Mucosa of descending colon (tissue), 3 donors: ENCODE data around the gene FAM200A. TPM values are rescaled to one million over a fixed set of nuclear protein-coding genes. Genes with fewer than 3 reads are reported as not detected.
A peak's percentile ranks its signal among the peaks of the same experiment; 100 is the strongest.

ENCODE experiments used
- ATAC-seq: fragments of 200-7000 bp; cut with Tn5 transposase; one replicate; pipeline ENCODE4 v1.9.1; 2020; ENCODE audit warnings: mild to moderate bottlenecking, moderate library complexity
- DNase-seq, 3 donors: peaks; one replicate each; pipeline ENCODE4 v3.0.0-alpha.2; 2020
- H3K36me3 ChIP-seq: fragments of 200-600 bp; one replicate; pipeline ENCODE4 v1.8.0; 2021; ENCODE audit warnings: low read depth, mild to moderate bottlenecking
- H3K4me1 ChIP-seq: fragments of 200-600 bp; one replicate; pipeline ENCODE4 v1.8.0; 2021; ENCODE audit warnings: low read depth, mild to moderate bottlenecking
- H3K4me3 ChIP-seq: fragments of 200-600 bp; one replicate; pipeline ENCODE4 v1.8.0; 2021; ENCODE audit warnings: mild to moderate bottlenecking
- H3K9me3 ChIP-seq: fragments of 200-600 bp; one replicate; pipeline ENCODE4 v1.8.0; 2021; ENCODE audit warnings: mild to moderate bottlenecking
- intact Hi-C, 2 donors: fragments of 100-400 bp; cut with DNase I in 1 of 2; cut with micrococcal nuclease in 1 of 2; formaldehyde crosslinking; loops; one replicate each; pipeline versions ENCODE4 v1.11.0 to v1.11.1; 2022; cut with DNase I, micrococcal nuclease
- total RNA-seq, 3 donors: library from RNA; stranded (reverse); fragmentation: NEBNext Ultra II Directional in 2 of 3; extraction: Animal tissue kit (Norgen Biotek cat#: 25700) in 2 of 3; gene quantifications; one replicate each; pipeline versions ENCODE4 v1.2.1 to v1.2.4, GENCODE V29; 2021 to 2023
- TF ChIP-seq, protein P1 (sequence below): fragments of 200-600 bp; IDR thresholded peaks from one replicate; pipeline ENCODE4 v1.8.0; 2022; ENCODE audit warnings: antibody characterized with exemption, mild to moderate bottlenecking
- donor health status: DM: no; HTN: no; CAD: no; lungs with moderate emphysema.
- donor health status: DM: no; HTN: no; CAD: no.
- donor health status: DM: no; HTN: yes; CAD: no.

The FAM200A gene
- total RNA-seq, 3 donors from 2014 or later: 3.8 to 5.6 (median 5.1) TPM

DNA sequence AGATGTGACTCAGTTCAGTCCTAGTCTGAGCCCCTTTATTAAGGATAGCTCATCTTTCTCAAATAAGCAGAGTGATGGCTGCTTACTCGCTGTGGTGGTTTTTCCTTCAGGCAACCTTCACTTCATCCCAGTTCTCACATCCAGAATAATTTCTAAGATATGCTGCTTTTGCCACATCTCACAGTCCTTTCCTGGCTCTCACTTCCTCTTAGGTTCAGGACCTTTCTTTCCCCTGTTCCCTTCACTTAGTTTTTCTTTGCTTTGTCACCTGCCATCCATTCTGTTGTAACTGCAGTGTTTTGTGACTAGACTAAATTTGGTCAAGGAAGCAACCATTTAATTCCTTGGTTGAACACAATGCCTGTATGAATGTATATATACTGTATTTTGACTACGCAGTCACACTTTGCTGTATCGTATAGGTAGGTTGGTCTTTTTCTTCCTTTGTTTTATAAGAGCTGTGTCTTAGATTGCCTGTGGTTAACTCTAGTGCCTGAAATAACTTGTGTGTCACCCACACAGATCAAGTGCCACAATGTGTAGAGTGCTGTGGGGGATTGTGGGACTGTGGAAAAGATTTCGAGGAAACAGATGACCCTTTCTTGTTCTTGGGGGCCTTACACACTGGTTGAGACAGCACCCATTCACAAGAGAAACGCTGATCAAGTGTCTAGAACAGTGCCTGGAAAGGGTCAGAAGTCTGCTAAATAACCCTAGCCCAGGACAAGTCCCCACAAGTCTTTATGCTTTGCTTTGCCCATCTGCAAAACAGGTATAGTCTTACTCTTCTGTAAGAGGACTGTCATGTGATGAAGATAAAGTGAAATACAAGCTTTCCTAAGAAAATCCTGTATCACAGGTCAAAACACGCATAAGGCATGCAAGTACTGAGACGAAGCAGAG is 9.2 kb upstream of the FAM200A start:
- no peak for ATAC-seq
- H3K9me3 ChIP-seq: no peaks in the 10 kb centered on the region
- intact Hi-C loops: no loop called here
- peaks cover 5% of the 10 kb centered on the region for H3K36me3 ChIP-seq
- peaks cover 20% of the 10 kb centered on the region for H3K4me1 ChIP-seq
- TF ChIP-seq, protein P1, sequence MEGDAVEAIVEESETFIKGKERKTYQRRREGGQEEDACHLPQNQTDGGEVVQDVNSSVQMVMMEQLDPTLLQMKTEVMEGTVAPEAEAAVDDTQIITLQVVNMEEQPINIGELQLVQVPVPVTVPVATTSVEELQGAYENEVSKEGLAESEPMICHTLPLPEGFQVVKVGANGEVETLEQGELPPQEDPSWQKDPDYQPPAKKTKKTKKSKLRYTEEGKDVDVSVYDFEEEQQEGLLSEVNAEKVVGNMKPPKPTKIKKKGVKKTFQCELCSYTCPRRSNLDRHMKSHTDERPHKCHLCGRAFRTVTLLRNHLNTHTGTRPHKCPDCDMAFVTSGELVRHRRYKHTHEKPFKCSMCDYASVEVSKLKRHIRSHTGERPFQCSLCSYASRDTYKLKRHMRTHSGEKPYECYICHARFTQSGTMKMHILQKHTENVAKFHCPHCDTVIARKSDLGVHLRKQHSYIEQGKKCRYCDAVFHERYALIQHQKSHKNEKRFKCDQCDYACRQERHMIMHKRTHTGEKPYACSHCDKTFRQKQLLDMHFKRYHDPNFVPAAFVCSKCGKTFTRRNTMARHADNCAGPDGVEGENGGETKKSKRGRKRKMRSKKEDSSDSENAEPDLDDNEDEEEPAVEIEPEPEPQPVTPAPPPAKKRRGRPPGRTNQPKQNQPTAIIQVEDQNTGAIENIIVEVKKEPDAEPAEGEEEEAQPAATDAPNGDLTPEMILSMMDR: no peak
- DNase-seq: no peak
- H3K4me3 ChIP-seq: no peak overlapping the region

DNA sequence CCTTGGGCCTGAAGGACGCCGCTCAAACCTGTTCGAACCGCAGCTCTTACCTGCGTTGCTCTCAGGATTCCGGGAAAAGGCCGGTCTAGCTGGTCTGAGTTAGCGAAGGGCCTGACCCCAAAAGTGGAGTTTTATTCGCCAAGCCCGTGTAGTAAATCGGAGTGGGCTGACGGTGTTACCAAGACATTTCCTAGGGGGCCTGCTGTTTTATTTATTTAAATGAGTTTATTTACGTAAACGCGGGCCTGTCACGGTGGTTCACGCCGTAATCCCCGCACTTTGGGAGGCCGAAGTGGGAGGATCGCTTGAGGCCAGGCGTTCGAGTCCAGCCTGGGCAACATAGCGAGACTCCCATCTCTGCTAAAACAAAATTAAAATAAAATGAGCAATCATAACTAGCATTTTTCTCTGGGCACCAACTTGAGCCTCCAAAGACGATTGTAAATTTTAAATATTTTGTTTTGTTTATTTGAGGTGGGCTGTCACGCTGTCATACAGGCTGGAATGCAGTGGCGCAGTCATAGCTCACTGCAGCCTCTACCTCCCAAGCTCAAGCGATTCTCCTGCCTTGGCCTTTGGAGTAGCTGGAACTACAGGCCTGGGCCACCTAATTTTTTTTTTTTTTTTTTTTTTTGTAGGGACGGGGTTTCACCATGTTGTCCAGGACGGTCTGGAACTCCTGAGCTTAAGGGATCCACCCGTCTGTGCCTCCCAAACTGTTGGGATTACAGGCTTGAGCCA is 7.4 kb upstream of the FAM200A start:
- Histone ChIP-seq H3K4me3 (peak overlapping the region; percentile 90), H3K9me3 (no peaks in the 10 kb centered on the region), H3K4me1 (peaks cover 20% of the 10 kb centered on the region), H3K36me3 (peaks cover 5% of the 10 kb centered on the region)
- no peak for DNase-seq
- no peak for ATAC-seq
- intact Hi-C loops: no loop called here
- TF ChIP-seq, protein P1: no peak

DNA sequence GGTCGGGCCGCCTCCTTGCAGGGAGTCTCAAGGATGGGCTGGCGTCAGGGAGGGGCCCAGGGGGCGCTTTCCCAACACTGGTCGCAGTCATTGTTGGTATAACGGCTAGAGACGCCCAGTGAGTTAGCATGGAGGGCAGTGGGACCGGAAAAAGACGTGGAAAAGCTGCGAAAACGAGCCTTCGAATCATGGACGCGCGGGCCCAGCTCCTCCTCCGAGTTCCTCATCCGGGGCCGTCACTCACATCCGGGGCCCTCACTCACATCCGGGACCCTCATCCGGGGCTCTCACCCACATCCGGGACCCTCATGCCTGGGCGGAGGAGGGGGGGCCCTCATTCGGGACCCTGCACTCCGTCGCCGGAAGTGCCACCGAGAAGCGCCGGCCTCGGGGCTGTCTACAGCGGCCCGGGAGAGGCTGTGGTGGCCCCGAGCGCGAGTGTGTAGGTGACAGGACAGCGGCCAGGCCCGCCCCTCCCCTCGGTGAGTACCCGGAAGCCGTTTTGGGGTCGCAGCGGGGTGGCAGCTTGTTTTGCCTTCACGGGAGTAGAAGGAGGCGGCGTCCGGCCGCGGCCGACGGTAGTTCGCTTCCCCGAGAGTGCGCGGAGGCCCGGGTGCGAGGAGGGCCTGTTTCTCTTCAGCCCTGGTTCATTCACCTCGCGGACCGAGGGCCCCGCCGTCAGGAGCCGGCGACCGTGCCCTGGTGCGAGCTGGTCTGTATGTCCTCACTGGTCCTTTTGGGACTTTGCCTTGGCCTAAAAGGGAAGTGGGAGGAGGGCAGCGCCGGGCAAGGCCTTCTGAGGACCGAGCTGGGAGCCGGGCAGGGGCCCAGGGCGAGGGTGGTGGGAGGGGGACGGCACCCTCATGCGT is 6.6 kb upstream of the FAM200A start, which contains the start of gene ZNF655:
Gene ZNF655 (plus strand): TSS at position 337 of the 869 bp plus-strand sequence. CDS start 1,918 bp downstream, outside the sequence.
- Histone ChIP-seq H3K9me3 (no peaks in the 10 kb centered on the region), H3K4me1 (peaks cover 20% of the 10 kb centered on the region), H3K36me3 (peaks cover 2% of the 10 kb centered on the region), H3K4me3 (peak within 1 kb of the TSS; percentile 90)
- TF ChIP-seq, protein P1: no peak
- intact Hi-C loops: no loop called here
- ATAC-seq: peak; percentile 94
- peak; percentile 90 to 95 (median 95) for DNase-seq

DNA sequence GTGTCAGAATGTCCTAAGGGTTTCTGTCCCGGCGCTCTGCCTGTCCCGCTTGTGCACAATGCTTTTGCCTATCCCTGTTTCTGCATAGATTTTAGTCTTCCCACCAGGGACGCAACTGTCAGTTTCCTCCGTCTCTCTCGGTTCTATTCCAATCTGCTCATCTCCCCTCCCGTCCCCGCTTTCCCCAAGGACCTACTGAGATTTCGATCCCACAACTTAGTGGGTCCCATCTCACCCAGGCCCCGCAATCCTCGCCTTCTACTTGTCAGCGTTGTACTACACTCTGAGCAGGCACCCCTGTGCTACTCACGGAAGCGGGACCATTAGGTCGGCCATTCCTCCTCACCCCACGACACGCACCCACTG is 6.0 kb upstream of the FAM200A start:
- peaks cover 20% of the 10 kb centered on the region for H3K4me1 ChIP-seq
- TF ChIP-seq, protein P1: no peak
- H3K9me3 ChIP-seq: no peaks in the 10 kb centered on the region
- no peaks in the 10 kb centered on the region for H3K36me3 ChIP-seq
- ATAC-seq (peak; percentile 67), DNase-seq (no peak)
- peak overlapping the region; percentile 90 for H3K4me3 ChIP-seq
- intact Hi-C loops: no loop called here

DNA sequence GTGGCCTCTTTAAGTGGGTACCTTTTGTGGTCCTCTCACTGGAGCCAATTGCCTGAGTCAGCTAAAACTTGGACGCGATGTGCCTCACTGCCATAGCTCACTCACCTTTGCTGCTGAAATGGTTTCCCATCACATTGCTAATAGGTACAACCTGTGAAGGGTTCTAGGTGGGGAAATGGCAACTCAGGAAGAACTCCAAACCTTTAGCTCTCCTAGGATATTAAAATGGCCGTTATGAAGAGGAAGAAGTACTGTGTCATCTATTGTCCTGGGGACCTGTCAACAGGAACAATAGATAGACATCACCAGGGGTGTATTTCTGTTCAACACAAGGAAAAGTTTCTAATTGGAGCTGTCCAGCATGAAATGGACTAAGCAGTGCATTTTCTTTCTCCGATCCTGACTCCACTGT is 5.3 kb upstream of the FAM200A start:
- Histone ChIP-seq H3K9me3 (no peaks in the 10 kb centered on the region), H3K4me1 (peaks cover 20% of the 10 kb centered on the region), H3K36me3 (no peaks in the 10 kb centered on the region), H3K4me3 (no peak overlapping the region)
- DNase-seq (no peak), ATAC-seq (no peak)
- TF ChIP-seq, protein P1: no peak
- intact Hi-C loops: no loop called here
